ENCODE data around the gene DRAM1.
"Not testable (repeated sequence)": the region's sequence is repeated elsewhere in the genome, so short reads cannot be mapped to it uniquely, and the experiment has no call there.

Gene DRAM1

GRCh38 chr12:101876861-101877805, at the start of gene DRAM1:
DRAM1 (plus strand) TSS chr12:101877580; CDS start chr12:101877790, 210 bp downstream.
- DNase-seq (ENCODE audit: low spot score) = peak; percentile 87

- DNase-seq (ENCODE audit: low spot score) = no peak
These were observed 48.8 kb upstream of the DRAM1 start for GRCh38 chr12:101828463-101829196.

GRCh38 chr12:101829639-101830366, 47.6 kb upstream of the DRAM1 start:
- peak; percentile 51 for DNase-seq (ENCODE audit: low spot score)

GRCh38 chr12:101830367-101831325, 46.7 kb upstream of the DRAM1 start, which contains the start of gene GNPTAB:
GNPTAB (minus strand) TSS chr12:101830959; CDS start chr12:101830675, 284 bp downstream.
- DNase-seq (ENCODE audit: low spot score) = peak; percentile 93

GRCh38 chr12:101832030-101832429, 45.4 kb upstream of the DRAM1 start:
- DNase-seq (ENCODE audit: low spot score) = no peak

GRCh38 chr12:101838628-101839323, 38.6 kb upstream of the DRAM1 start:
- DNase-seq (ENCODE audit: low spot score) = no peak

- DNase-seq (ENCODE audit: low spot score) = peak; percentile 49
These were observed 37.8 kb upstream of the DRAM1 start for GRCh38 chr12:101839324-101840283.

GRCh38 chr12:101841069-101841468, 36.3 kb upstream of the DRAM1 start:
- DNase-seq (ENCODE audit: low spot score) = no peak

- DNase-seq (ENCODE audit: low spot score) = no peak
These were observed 32.2 kb upstream of the DRAM1 start for GRCh38 chr12:101845137-101845711.

GRCh38 chr12:101847325-101847724, 30.1 kb upstream of the DRAM1 start:
- no peak for DNase-seq (ENCODE audit: low spot score)

- DNase-seq (ENCODE audit: low spot score) = no peak
These were observed 27.2 kb upstream of the DRAM1 start for GRCh38 chr12:101850199-101850598.

- no peak for DNase-seq (ENCODE audit: low spot score)
These were observed 24.4 kb upstream of the DRAM1 start for GRCh38 chr12:101852998-101853397.

- DNase-seq (ENCODE audit: low spot score) = no peak
These were observed 22.6 kb upstream of the DRAM1 start for GRCh38 chr12:101854747-101855146.

- DNase-seq (ENCODE audit: low spot score) = no peak
These were observed 22.0 kb upstream of the DRAM1 start for GRCh38 chr12:101855364-101855884.

- DNase-seq (ENCODE audit: low spot score) = no peak
These were observed 21.4 kb upstream of the DRAM1 start for GRCh38 chr12:101855976-101856375.

GRCh38 chr12:101856614-101857013, 20.8 kb upstream of the DRAM1 start:
- DNase-seq (ENCODE audit: low spot score) = not testable (repeated sequence)

GRCh38 chr12:101857043-101857558, 20.3 kb upstream of the DRAM1 start:
- DNase-seq (ENCODE audit: low spot score) = peak; percentile 85

GRCh38 chr12:101858361-101858760, 19.0 kb upstream of the DRAM1 start:
- DNase-seq (ENCODE audit: low spot score) = no peak
